Measurements from ENCODE around the gene NLRC5. TPM values are rescaled to one million over a fixed set of nuclear protein-coding genes. Genes with fewer than 3 reads are reported as not detected.

NLRC5 gene
- total RNA-seq, 1 experiment from 2014 or later = 2.4 TPM

GRCh38 chr16:56999409-57000270, 10.3 kb downstream of the NLRC5 start:
- H3K23me2 ChIP-seq (ENCODE audit: insufficient read length, low read depth, low read length, poor library complexity, severe bottlenecking) = no peaks in the 10 kb centered on the region
- peak overlapping the region in 1 of 3 experiments; percentile 76; a peak in 1 of 7 replicates for H3K27ac Mint-ChIP-seq
- H2BK15ac ChIP-seq (ENCODE audit: low read depth, low read length) = no peak overlapping the region
- H3K27me3 ChIP-seq (ENCODE audit: insufficient read depth, low read length) = peaks cover 2% of the 10 kb centered on the region; the same call in 1 of the 2 replicates
- no peak overlapping the region for H2AK5ac ChIP-seq (ENCODE audit: insufficient read length, low read length)
- H2BK120ac ChIP-seq (ENCODE audit: low read depth, low read length, poor library complexity, severe bottlenecking) = no peak overlapping the region
- no peak overlapping the region for H3K27ac ChIP-seq (ENCODE audit: insufficient read length, low read depth, low read length)
- H3K4ac ChIP-seq (ENCODE audit: low read depth, low read length) = no peak overlapping the region
- H3K79me2 ChIP-seq (ENCODE audit: insufficient read depth, low read length) = no peaks in the 10 kb centered on the region
- no peak overlapping the region for H2BK12ac ChIP-seq (ENCODE audit: insufficient read length, low read depth, low read length)
- H2AFZ ChIP-seq (ENCODE audit: low read length) = no peak overlapping the region
- no peaks in the 10 kb centered on the region for H3K9me3 ChIP-seq (ENCODE audit: control insufficient read depth, low read depth, low read length)
- no peaks in the 10 kb centered on the region for H3K36me3 Mint-ChIP-seq (ENCODE audit: insufficient read depth in 1 of 3, low read depth in 3 of 3)
- H3K4me3 Mint-ChIP-seq = no peak overlapping the region
- no peak overlapping the region for H3K56ac ChIP-seq (ENCODE audit: insufficient read length, low read depth, low read length)
- peaks cover 3% of the 10 kb centered on the region; the same call in 1 of the 2 replicates for H3K4me1 ChIP-seq (ENCODE audit: insufficient read depth, low read length)
- no peak overlapping the region for H2BK5ac ChIP-seq (ENCODE audit: insufficient read length, low read length)
- H3T11ph ChIP-seq (ENCODE audit: low read length) = no peak overlapping the region
- no peak overlapping the region for H2BK20ac ChIP-seq (ENCODE audit: low read depth, low read length, poor library complexity, severe bottlenecking)
- H3K4me2 ChIP-seq (ENCODE audit: insufficient read depth, insufficient read length, low read length) = no peak overlapping the region
- H4K91ac ChIP-seq (ENCODE audit: insufficient read length, low read depth, low read length) = no peak overlapping the region
- no peak overlapping the region for H3K23ac ChIP-seq (ENCODE audit: insufficient read length, low read depth, low read length)
- no peak overlapping the region for H3K14ac ChIP-seq (ENCODE audit: insufficient read depth, low read length)
- H3K79me1 ChIP-seq (ENCODE audit: insufficient read depth, low read depth, low read length, poor library complexity, severe bottlenecking) = no peaks in the 10 kb centered on the region
- no peak overlapping the region for H3K18ac ChIP-seq (ENCODE audit: insufficient read length, low read depth, low read length)
- H3K9ac ChIP-seq (ENCODE audit: extremely low read depth, insufficient read length, low read length) = no peak overlapping the region
- no peaks in the 10 kb centered on the region for H4K20me1 ChIP-seq (ENCODE audit: control insufficient read depth, insufficient read depth, insufficient read length)
- H3K4me1 Mint-ChIP-seq = peaks cover 14% of the 10 kb centered on the region in 2 experiments
- H4K8ac ChIP-seq (replicated peaks; ENCODE audit: insufficient read length, low read depth, low read length) = no peak overlapping the region
- no CpG with 5 or more reads among the region's 11 CpGs for WGBS (ENCODE audit: extremely low coverage, insufficient read length, low lambda C conversion rate)
- H3K9me3 Mint-ChIP-seq = peaks cover 0 to 5% of the 10 kb centered on the region in 2 experiments; a peak in 1 of 5 replicates
- DNase-seq = no peak
- no peak overlapping the region for H4K5ac ChIP-seq (ENCODE audit: insufficient read length, low read depth, low read length)
- no peak for TF ChIP-seq CTCF (conservative IDR thresholded peaks at IDR 0.05)
- peaks cover 10% of the 10 kb centered on the region for H3K27me3 Mint-ChIP-seq (ENCODE audit: low read depth)

All from H9 (cell line).